H1 (cell line): ENCODE results near the gene ZBTB7B. TPM values are rescaled to one million over a fixed set of nuclear protein-coding genes. Genes with fewer than 3 reads are reported as not detected.
A peak's percentile ranks its signal among the peaks of the same experiment; 100 is the strongest.

Experiments
- CTCF ChIA-PET: fragments of 300-600 bp; sonication (Branson Sonifier 250); formaldehyde crosslinking; loops from one replicate; lab custom pipeline; 2021; ENCODE audit not compliant: partially characterized antibody; lab: Charles Lee
- POLR2A ChIA-PET: fragments of 300-600 bp; sonication (Branson Sonifier 250); formaldehyde crosslinking; loops from one replicate; lab custom pipeline; 2021; ENCODE audit warnings: inconsistent platforms; ENCODE audit not compliant: partially characterized antibody; lab: Charles Lee
- DNase-seq, 2 experiments: peaks; one replicate each; pipeline versions ENCODE4 v3.0.0 to v3.0.0-alpha.2; 2010 to 2022; ENCODE audit warnings: low spot score in 2 of 2, low read depth in 1 of 2, mixed read lengths in 1 of 2
- FAIRE-seq: peaks from 2 replicates; lab custom pipeline; 2011; peaks lifted over from hg19 to GRCh38; lab: Jason Lieb, UNC
- H2AFZ ChIP-seq: 2 replicates; pipeline ENCODE4 v1.8.1; 2012; ENCODE audit warnings: low read length, inconsistent platforms
- H2AK5ac ChIP-seq: 2 replicates; pipeline ENCODE4 v1.6.1; 2013; ENCODE audit warnings: low read depth, low read length
- H2BK120ac ChIP-seq: replicated peaks from 2 replicates; pipeline ENCODE3; 2013; ENCODE audit warnings: low read depth, low read length, inconsistent platforms
- H2BK12ac ChIP-seq: 2 replicates; pipeline ENCODE4 v1.6.1; 2013; ENCODE audit warnings: low read depth, low read length
- H2BK15ac ChIP-seq: 2 replicates; pipeline ENCODE4 v1.6.1; 2013; ENCODE audit warnings: low read length
- H2BK20ac ChIP-seq: 2 replicates; pipeline ENCODE4 v1.6.1; 2013; ENCODE audit warnings: low read length
- H2BK5ac ChIP-seq: 2 replicates; pipeline ENCODE4 v1.6.1; 2013; ENCODE audit warnings: low read depth, low read length
- H3K14ac ChIP-seq: 2 replicates; pipeline ENCODE4 v1.6.1; 2013; ENCODE audit warnings: inconsistent platforms; ENCODE audit not compliant: insufficient read length
- H3K18ac ChIP-seq: 2 replicates; pipeline ENCODE4 v1.6.1; 2013; ENCODE audit warnings: low read length; ENCODE audit errors: extremely low read depth
- H3K23ac ChIP-seq: 2 replicates; pipeline ENCODE4 v1.6.1; 2013; ENCODE audit warnings: inconsistent platforms; ENCODE audit not compliant: insufficient read length
- H3K23me2 ChIP-seq: 2 replicates; pipeline ENCODE4 v1.6.1; 2013; ENCODE audit warnings: low read depth, low read length
- H3K27ac ChIP-seq: 2 replicates; pipeline ENCODE4 v1.6.1; 2011; ENCODE audit warnings: low read depth, low read length, inconsistent platforms
- H3K27me3 ChIP-seq, 4 experiments: replicated peaks in 1 of 4; 1 replicate in 1 of 4; 2 replicates in 3 of 4; pipeline versions ENCODE4 v1.6.1 to v1.8.1; 2011 to 2013; ENCODE audit warnings: low read length in 3 of 4, mild to moderate bottlenecking in 3 of 4, inconsistent platforms in 2 of 4, mixed read lengths in 2 of 4, moderate library complexity in 1 of 4; ENCODE audit not compliant: control insufficient read depth in 3 of 4, insufficient read depth in 3 of 4; ENCODE audit errors: extremely low read depth in 1 of 4
- H3K36me3 ChIP-seq, 4 experiments: 2 replicates each; pipeline versions ENCODE4 v1.6.1 to v1.8.1; 2011 to 2013; ENCODE audit warnings: mild to moderate bottlenecking in 4 of 4, low read length in 3 of 4, moderate library complexity in 2 of 4, control low read depth in 1 of 4, inconsistent platforms in 1 of 4; ENCODE audit not compliant: insufficient read depth in 4 of 4, control insufficient read depth in 2 of 4
- H3K4ac ChIP-seq: replicated peaks from 2 replicates; pipeline ENCODE3; 2013; ENCODE audit warnings: low read length, low read depth, mixed read lengths, inconsistent platforms; ENCODE audit not compliant: insufficient read length
- H3K4me1 ChIP-seq, 4 experiments: replicated peaks in 1 of 4; 1 replicate in 1 of 4; 2 replicates in 3 of 4; pipeline versions ENCODE4 v1.6.1 to v1.8.1; 2011 to 2013; ENCODE audit warnings: low read length in 3 of 4, inconsistent platforms in 2 of 4, mixed read lengths in 1 of 4; ENCODE audit not compliant: insufficient read depth in 4 of 4, control insufficient read depth in 3 of 4
- H3K4me2 ChIP-seq, 2 experiments: 2 replicates each; pipeline versions ENCODE4 v1.6.1 to v1.8.1; 2011 to 2013; ENCODE audit warnings: low read depth in 2 of 2, low read length in 2 of 2, control low read depth in 1 of 2, inconsistent platforms in 1 of 2, mild to moderate bottlenecking in 1 of 2; ENCODE audit not compliant: insufficient read depth in 1 of 2
- H3K4me3 ChIP-seq, 4 experiments: fragments of 200-600, 300-600 bp in 1 of 4; sonication (generic), shearing (Covaris generic), sonication (Bioruptor Twin) in 1 of 4; 2 replicates each; pipeline versions ENCODE4 v1.5.1 to v1.8.1; 2011 to 2016; ENCODE audit warnings: low read length in 4 of 4, low read depth in 3 of 4, control low read depth in 2 of 4, inconsistent platforms in 2 of 4, mild to moderate bottlenecking in 2 of 4, mixed read lengths in 1 of 4, moderate library complexity in 1 of 4; ENCODE audit not compliant: insufficient read depth in 2 of 4; ENCODE audit errors: extremely low read depth in 1 of 4
- H3K56ac ChIP-seq: replicated peaks from 2 replicates; pipeline ENCODE3; 2013; ENCODE audit warnings: low read depth, mild to moderate bottlenecking, mixed read lengths, low read length, inconsistent platforms; ENCODE audit not compliant: insufficient read length
- H3K79me1 ChIP-seq: 2 replicates; pipeline ENCODE4 v1.6.1; 2013; ENCODE audit warnings: low read depth, low read length, control low read depth
- H3K79me2 ChIP-seq, 2 experiments: 2 replicates each; pipeline versions ENCODE4 v1.6.1 to v1.8.1; 2012 to 2013; ENCODE audit warnings: low read length in 2 of 2, mild to moderate bottlenecking in 2 of 2, inconsistent platforms in 1 of 2; ENCODE audit not compliant: insufficient read depth in 2 of 2, control insufficient read depth in 1 of 2
- H3K9ac ChIP-seq, 4 experiments: replicated peaks in 1 of 4; 1 replicate in 1 of 4; 2 replicates in 3 of 4; pipeline versions ENCODE4 v1.6.1 to v1.8.1; 2011 to 2013; ENCODE audit warnings: low read depth in 3 of 4, low read length in 3 of 4, control low read depth in 2 of 4, mild to moderate bottlenecking in 2 of 4, moderate library complexity in 2 of 4, inconsistent platforms in 1 of 4; ENCODE audit errors: extremely low read depth in 1 of 4
- H3K9me3 ChIP-seq, 2 experiments: 2 replicates each; pipeline versions ENCODE4 v1.6.1 to v1.8.1; 2012 to 2013; ENCODE audit warnings: mild to moderate bottlenecking in 2 of 2, moderate library complexity in 2 of 2, control low read depth in 1 of 2, inconsistent platforms in 1 of 2, low read depth in 1 of 2, low read length in 1 of 2, mixed read lengths in 1 of 2; ENCODE audit not compliant: insufficient read depth in 2 of 2
- H4K20me1 ChIP-seq, 2 experiments: replicated peaks in 1 of 2; 2 replicates each; pipeline versions ENCODE3 to v1.8.1; 2011 to 2013; ENCODE audit warnings: inconsistent platforms in 2 of 2, low read length in 2 of 2, mild to moderate bottlenecking in 1 of 2; ENCODE audit not compliant: insufficient read depth in 2 of 2, control insufficient read depth in 1 of 2
- H4K5ac ChIP-seq: 2 replicates; pipeline ENCODE4 v1.6.1; 2013; ENCODE audit warnings: low read length, low read depth, mixed read lengths, inconsistent platforms; ENCODE audit not compliant: insufficient read length
- H4K8ac ChIP-seq: 2 replicates; pipeline ENCODE4 v1.8.0; 2013; ENCODE audit warnings: mild to moderate bottlenecking, moderate library complexity, low read length, inconsistent platforms; ENCODE audit not compliant: insufficient read depth; ENCODE audit errors: extremely low read depth
- H4K91ac ChIP-seq: replicated peaks from 2 replicates; pipeline ENCODE3; 2013; ENCODE audit warnings: low read length, mixed read lengths, inconsistent platforms; ENCODE audit not compliant: insufficient read length
- ATF2 ChIP-seq: IDR thresholded peaks from 2 replicates; pipeline ENCODE4 v1.6.1; 2012; ENCODE audit warnings: low read length, inconsistent platforms
- ATF3 ChIP-seq: IDR thresholded peaks from 2 replicates; pipeline ENCODE4 v1.6.1; 2011; ENCODE audit warnings: low read depth, mild to moderate bottlenecking, low read length; ENCODE audit not compliant: insufficient read depth
- EGR1 ChIP-seq: IDR thresholded peaks from 2 replicates; pipeline ENCODE4 v1.6.1; 2011; ENCODE audit warnings: low read depth, low read length, borderline replicate concordance
- JUN ChIP-seq: IDR thresholded peaks from 2 replicates; pipeline ENCODE4 v1.6.1; 2011; ENCODE audit warnings: low read depth, mild to moderate bottlenecking, improper control_type of control experiment, low read length
- SAP30 ChIP-seq: fragments of 300-600 bp; sonication (generic); IDR thresholded peaks from 2 replicates; pipeline ENCODE4 v1.7.1; 2012; ENCODE audit warnings: low read length, moderate library complexity, mild to moderate bottlenecking, inconsistent platforms; ENCODE audit not compliant: insufficient read depth, insufficient replicate concordance
- SP2 ChIP-seq: IDR thresholded peaks from 2 replicates; pipeline ENCODE4 v1.6.1; 2012; ENCODE audit warnings: mild to moderate bottlenecking, low read length, inconsistent platforms
- WGBS, 2 experiments: shearing (Covaris generic) in 1 of 2; methylation state at CpG; one replicate each; pipeline versions ENCODE4 v1.1.6 to v1.1.7; 2013 to 2015; ENCODE audit warnings: low lambda C conversion rate in 2 of 2, mixed read lengths in 2 of 2, inconsistent platforms in 1 of 2, low coverage in 1 of 2, missing lambda C conversion rate in 1 of 2; ENCODE audit not compliant: insufficient replicate concordance in 2 of 2, insufficient coverage in 1 of 2, insufficient read length in 1 of 2; ENCODE audit errors: extremely low coverage in 1 of 2, missing lambda C conversion rate in 1 of 2; 5-methylcytosine and 5-hydroxymethylcytosine counted together
- polyA plus RNA-seq, 7 experiments: library from polyadenylated mRNA; depleted of rRNA in 3 of 7; stranded (reverse) in 5 of 7; unstranded in 2 of 7; fragments of >200 nt in 5 of 7; fragments of 200-250 nt in 2 of 7; gene quantifications; 1 replicate in 5 of 7; 2 replicates in 1 of 7; 4 replicates in 1 of 7; pipeline versions ENCODE4 v1.2.1 to v1.2.3, GENCODE V29; 2011 to 2013; ENCODE audit warnings: missing spikeins in 2 of 7, mixed read lengths in 2 of 7
- total RNA-seq: library from RNA; stranded (reverse); fragmentation: NEBNext Ultra II Directional; extraction: Animal tissue kit (Norgen Biotek cat#: 25700); gene quantifications from 2 replicates; pipeline ENCODE4 v1.2.1, GENCODE V29; 2021

Gene ZBTB7B
- total and polyA plus RNA-seq, 2 of the 8 experiments (the other 6 are each of a cell fraction or from before 2014, with no cell fraction given) = 24.5 to 36.9 TPM

DNA sequence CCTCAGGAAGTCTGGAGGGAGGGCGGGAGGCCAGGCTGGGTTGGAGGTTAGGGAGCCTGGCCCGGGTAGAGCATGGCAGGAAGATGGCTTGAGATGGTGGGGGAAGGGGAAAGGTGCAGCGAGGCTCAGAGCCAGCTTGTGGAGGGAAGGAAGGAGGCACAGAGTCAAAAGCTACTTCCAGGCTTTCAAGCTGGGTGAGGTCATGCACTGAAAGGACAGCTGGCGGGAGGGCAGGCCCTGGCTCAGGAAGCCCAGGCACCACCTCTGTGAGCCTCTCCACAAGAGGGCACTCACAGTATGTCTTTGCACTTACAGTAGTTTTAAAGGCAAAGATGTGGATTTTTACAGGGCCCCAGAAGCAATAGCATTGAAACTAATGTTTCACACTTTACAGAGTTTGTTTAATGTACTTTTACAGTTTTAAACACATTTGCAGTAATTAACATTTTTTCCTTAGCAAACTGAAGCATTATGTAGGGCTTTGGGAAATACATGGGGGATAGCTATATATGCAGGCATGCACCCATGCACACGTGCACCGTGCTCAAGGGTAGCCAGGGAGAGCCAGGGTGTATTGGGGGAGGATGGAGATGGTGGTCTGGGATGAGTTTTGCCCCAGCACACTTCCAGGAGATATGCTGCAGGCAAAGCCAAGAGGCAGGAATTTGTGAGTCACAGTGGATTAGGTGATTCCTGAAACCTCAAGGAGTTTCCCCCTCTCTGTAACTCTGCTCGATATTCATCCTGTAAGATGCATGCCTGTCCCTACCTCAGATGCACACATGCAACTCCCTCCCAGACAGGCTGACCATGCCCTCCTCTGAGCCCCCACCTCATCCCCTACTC lies 42.4 kb downstream of the ZBTB7B start:
- Histone ChIP-seq H2BK120ac (no peak overlapping the region), H3K79me1 (no peaks in the 10 kb centered on the region; the same call in 1 of the 2 replicates), H2BK15ac (peak overlapping the region; percentile 82), H4K5ac (peak overlapping the region; percentile 22), H2AK5ac (no peak overlapping the region), H3K4ac (peak overlapping the region; percentile 83), H3K4me1 (peaks cover 4 to 15% (median 5%) of the 10 kb centered on the region in 4 experiments; a peak in 6 of 7 replicates), H3K27ac (no peak overlapping the region), H2BK12ac (peak overlapping the region; percentile 81; the same call in 1 of the 2 replicates), H3K36me3 (no peaks in the 10 kb centered on the region), H4K91ac (no peak overlapping the region), H3K4me2 (no peak overlapping the region), H3K18ac (no peak overlapping the region), H3K14ac (no peak overlapping the region), H3K27me3 (no peaks in the 10 kb centered on the region; a peak in 2 of 7 replicates), H3K9ac (no peak overlapping the region), H4K20me1 (no peaks in the 10 kb centered on the region), H3K9me3 (no peaks in the 10 kb centered on the region), H3K23ac (no peak overlapping the region), H3K23me2 (no peaks in the 10 kb centered on the region; the same call in 1 of the 2 replicates), H2BK5ac (peak overlapping the region; percentile 68), H2BK20ac (peak overlapping the region; percentile 55), H3K79me2 (no peaks in the 10 kb centered on the region), H2AFZ (no peak overlapping the region), H4K8ac (no peak overlapping the region; the same call in 1 of the 2 replicates), H3K4me3 (no peak overlapping the region), H3K56ac (no peak overlapping the region)
- DNase-seq (peak; percentile 67 to 73), FAIRE-seq (peak; percentile 62)
- POLR2A ChIA-PET = interaction anchor here (0.9 to 3.1 kb wide), 10 partner anchors 9 to 109 kb away, joined by 3 to 11 read pairs (median 5); partner anchors contain the start of genes PBXIP1, PMVK and SLC50A1
- 65% methylated on average over 7 of the region's 7 CpGs; no CpG with 5 or more reads in 1 of the 2 experiments for WGBS, 2 experiments
- CTCF ChIA-PET = interaction anchor here (0.5 to 32.4 kb wide), 20 partner anchors 13 to 402 kb away, joined by 3 to 907 read pairs (median 4); partner anchors contain the start of genes ADAM15, DCST1, DCST2 and EFNA3
- TF ChIP-seq SP2 = no peak
- TF ChIP-seq EGR1 = no peak
- peak; percentile 87 for TF ChIP-seq ATF2
- no peak for TF ChIP-seq JUN
- no peak for TF ChIP-seq SAP30
- no peak for TF ChIP-seq ATF3
